HTERT RPE-1 (cell line): ENCODE results near the gene TTC22.

Source experiments
- in situ Hi-C: fragments of 300-500 bp; cut with MboI; formaldehyde crosslinking; loops from 4 replicates; pipeline ENCODE4 v1.14.3; 2020; ENCODE audit warnings: low sequenced_read_pairs

Gene TTC22

DNA sequence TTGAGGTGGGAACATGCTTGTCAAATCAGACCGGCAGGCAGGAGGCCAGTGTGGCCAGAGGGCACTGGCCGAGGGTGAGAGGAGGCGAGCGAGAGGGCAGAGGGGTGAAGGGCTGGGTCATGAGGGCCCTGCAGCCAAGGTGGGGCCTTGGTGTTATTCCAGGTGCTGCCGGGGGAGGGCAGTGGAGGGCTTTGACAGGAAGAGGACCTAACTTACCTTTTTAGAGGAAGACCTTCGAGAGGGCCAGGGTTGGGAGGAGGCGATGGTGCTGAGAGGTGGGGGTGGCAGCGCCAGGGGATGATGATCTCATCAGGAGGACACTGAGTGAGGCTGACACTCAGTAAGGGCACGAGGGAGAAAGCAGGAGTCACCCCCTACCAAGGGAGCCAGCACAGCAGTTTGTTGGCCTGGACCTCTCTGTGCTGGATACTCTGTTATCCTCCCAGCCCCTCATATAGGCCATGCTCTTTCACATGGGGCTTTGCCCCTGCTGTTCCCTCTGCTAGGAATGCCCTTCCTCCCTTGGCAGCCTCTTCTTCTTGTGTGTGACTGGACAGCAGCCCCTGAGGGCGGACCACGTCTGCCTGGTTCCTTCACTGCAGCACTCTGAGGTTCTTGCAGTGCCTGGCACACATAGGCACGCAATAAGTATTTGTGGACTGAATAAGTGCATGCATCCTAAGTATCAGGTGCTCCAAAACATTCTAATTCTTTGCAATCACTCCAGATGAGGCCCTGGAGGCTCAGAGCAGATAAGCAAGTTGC lies 7.5 kb upstream of the TTC22 start:
- in situ Hi-C loops, result no loop called here

DNA sequence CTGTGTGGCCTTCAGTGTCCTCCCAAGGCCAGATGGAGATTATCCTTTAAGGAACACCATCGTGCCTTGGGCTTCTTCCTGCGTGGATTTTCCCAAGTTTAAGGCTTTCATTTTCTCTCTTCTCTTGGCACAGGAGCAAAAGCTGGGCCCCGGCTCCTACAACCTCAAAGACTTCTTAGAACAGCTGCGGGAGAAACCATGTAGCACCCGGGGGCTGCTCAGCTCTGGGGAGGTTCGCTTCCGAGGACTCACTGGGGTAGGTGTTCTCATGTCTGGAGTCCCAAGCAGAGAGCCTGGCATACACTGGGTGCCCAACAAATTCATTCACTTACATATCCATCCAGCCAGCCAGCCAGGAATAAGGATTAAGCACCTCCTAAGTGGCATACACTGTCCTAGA lies 6.6 kb upstream of the TTC22 start:
- in situ Hi-C loops, result no loop called here

DNA sequence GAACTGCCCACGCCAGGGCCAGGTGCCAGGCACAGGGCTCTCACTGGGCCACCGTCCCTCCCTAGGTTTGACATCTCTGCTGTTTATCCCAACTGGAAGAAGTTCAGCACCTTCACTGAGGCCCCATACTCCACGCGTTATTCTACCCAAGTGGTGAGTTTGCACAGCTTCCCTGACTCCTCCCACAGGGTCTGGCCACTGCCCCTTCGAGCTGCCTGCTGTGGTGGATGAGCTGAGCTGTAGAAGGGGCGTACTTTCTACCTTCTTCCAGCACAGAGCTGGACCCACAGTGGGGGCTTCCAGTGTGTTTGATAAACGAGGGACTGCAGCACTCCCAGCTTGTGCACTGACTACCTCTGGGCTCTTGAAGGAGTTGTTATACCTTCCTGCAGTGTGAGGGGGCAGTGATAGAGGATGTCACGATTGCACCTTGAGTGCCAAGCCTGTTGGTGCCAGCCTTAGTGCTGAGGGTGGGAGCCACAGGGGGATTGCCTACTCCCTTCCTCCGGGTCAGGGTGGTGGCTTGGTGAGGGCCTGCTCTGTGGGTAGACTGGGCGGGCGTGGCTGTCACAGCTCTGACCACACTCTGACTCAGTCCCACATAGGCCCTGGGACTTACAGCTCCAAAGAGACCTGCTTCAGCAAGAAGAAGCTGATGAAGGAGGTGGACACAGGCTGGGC lies 5.9 kb upstream of the TTC22 start:
- in situ Hi-C loops, result no loop called here

DNA sequence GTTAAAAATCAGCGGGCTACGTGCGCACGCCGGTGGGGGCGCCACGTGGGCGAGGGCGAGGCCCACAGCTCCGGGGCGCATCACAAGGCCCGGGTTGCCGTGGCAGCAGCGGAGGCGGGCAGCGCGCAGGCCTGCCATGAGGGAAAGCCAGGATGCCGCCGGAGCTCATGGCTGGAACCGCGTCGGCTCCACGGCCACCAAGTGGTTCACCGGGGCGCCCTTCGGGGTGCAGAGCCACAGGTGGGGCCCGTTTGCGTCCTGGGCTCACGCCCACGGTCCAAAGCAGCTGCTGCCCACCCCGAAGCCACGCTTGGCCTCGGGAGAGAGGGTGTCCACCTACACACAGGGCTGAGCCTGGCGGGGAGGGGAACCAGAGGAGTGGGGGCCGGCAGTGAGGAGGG lies 4.9 kb upstream of the TTC22 start:
- in situ Hi-C loops, result no loop called here

DNA sequence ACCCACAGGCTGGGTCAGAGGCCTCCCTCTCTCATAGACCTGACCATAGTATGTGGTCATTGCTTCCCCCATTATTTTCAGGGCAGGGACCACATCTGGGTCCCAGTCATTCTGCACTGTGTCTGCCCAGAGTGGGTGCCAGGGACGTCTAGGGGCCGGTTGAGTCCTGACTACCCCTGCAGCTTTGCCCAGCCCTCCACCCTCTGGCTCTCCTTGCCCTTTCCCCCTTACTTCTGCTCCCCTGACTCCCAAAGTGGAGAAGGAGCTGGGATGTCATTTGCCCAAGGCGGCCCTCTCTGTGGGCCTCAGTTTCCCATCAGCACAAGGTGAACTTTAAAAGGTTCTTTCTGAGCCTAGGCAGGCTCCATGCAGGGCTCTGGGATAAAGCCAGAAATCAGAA lies 4.3 kb upstream of the TTC22 start:
- in situ Hi-C loops, result no loop called here

DNA sequence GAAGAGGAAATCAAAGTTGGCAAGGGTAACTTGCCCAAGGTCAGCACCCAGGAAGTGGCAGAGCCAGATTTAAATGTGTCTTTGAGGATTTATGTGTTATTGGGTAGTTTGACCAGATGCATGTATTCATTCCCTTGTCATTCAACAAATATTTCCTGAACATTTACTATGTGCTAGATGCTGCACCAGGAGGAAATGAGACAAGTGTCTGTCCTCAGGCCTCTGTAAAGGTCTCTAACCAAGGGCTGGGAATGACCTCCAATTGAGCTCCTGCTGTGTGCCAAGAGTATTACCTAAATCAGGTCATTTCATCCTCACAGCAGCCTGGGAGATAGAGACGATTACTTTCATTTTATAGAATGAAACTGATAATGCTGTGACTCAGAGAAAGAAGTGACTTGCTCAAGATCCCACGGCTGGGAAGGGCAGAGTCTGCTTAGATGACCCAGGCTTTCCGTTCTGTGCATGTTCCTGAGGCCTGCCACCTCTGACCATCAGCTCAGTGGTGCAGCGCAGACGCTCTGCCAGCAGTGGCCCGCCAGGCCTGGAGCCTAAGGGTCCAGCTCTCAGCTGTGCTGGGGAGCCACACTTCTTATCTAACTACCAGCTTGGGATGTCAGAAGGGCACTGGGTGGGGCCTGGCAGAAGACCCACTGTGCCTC lies 3.5 kb upstream of the TTC22 start:
- in situ Hi-C loops, result no loop called here

DNA sequence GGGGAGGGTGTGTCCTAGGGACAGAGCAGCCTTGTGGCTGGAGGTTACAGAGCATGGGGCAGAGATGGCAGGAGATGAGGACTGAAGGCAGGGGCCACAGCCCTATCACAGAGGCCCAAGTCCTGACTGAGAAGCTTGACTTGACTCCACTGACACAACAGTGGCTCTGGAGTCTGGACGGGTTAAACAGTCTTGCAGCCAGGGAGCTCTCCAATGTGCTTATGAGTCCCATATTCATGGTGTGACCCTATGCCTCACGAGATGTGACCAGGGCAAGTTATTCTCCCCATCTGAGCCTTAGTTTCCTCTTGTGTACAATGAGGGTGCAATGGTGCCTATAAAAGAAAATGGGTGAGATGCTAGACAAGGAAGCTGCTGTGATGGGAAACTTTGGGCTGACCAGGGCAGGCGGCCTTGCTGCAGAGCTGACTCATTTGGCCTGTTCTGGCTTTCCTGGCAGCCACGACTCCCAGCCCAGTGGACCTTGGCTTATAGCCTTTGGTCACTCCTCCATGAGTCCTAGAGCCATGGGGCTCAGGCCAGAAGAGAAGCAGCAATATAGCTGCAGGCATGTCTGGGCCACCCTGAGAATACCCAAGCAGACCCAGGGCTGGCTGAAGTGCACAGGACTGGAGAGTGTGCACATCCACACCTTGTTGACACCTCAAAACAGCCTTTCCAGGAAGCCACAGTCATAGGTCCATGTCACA lies 2.8 kb upstream of the TTC22 start:
- in situ Hi-C loops, result no loop called here

DNA sequence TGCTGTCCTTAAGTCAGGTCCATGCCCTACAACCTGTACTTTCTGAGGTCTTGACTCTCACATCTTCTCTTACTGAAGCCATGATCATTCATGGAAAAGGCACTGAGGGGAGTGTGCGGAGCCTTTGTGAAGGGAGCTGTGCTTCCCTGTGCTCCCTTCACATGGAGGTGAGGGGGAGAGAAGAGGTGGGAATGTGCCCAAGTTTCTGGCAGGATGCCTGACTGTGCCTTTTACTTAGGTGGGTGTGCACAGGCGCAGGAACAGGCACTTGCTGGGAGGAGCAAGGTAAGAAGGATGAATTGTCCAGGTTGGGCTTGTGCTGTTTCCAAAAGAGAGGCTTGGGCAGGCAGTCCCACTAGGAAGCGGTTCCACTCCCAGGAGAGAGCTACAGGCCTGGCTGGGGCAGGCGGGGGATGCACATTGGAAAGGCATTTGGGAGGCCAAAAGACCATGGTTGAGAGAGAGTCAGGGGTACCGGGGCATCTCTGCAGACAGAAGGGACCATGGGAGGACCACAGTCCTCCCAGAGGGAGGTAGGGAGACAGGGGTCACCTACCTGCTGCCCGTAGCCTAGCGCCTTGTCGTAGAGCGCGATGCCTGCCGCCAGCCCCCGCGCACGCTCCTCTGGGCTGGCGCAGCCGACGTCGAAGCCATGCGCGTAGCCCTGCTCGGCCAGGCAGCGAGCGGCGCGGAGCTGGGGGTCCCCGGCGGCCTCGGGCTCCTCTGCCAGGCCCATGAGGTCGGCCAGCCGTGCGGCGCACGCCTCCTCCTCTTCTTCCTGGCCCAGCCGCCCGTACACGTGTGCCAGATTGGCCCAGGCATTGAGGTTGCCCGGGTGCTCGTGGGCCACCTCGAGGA lies 853 bp downstream of the TTC22 start:
- in situ Hi-C loops, result no loop called here

DNA sequence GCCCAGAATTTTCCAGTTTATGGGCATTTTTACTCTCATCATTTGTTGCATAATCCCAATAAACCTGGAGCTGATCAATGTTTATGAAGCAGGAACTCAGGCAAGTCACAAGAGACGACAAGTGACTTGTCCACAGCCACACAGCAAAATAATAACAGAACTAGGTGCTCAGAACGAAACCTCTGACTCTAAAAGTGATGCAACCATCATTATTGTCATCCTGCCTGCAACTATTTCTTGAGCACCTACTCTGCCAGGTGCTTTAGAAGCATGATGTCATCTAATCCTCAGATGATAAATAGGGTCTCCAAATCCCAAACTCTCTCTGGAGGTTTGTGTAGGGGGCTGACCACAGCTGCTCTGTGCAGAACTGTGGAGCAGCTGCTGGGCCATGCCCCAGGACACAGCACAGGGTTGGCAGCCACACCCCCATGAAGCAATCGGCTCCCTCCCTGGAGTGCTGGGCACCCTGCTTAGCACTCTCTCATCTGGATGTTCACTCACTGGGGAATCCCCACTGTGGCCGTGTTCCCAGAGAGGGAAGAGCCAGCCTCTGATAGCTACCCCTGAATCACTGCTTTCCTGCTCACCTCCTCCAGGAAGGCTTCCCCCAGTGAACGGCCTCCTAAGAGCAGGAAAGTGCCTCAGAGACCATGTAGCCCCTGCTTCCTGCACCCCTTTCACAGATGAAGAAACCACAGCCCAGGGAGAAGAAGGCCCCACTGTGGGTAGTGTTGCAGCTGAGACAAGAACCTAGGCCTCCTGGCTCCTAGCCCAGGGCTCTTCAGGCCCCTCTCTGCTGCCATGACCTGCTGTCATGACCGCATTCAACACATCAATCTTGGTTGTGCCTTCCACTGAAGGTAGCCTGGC lies 2.1 kb downstream of the TTC22 start:
- in situ Hi-C loops, result no loop called here

DNA sequence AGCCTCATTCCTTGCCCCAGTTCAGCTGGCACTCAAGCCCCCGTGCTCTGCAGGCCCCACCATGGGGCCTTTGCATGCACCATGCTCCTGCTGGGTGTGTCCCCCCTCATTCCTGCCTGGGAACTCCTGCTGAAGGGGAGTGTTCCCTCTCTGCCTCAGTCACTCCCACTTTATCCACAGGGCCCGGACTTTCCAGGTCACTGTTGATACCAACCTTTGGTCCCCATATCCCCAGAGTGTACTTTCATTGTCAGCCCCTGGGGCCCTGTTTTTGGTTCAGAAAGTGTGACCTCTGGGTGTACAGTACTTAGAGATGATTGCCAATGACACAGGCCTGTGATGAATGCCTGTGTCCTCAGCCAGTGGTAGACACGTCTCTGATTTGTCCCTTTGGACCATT lies 2.9 kb downstream of the TTC22 start:
- in situ Hi-C loops, result no loop called here

DNA sequence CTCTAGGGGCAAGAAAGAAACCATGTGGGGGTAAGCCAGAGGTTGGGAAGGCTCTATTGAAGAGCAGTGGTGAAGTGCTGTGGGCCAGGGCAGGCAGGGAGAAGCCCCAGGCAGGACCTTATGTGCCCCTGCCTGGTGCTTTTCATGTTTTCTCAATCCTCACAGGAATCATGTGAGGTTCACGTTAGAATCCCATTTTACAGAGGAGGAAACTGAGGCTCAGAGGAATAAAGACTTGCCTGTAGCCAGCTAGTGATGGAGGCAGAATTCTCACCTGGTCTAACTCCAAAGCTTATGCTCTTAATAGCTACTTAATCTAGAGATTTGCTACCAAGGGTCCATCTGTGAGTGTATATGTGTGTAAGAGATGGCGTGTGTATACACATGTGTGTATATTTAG lies 4.2 kb downstream of the TTC22 start:
- in situ Hi-C loops, result no loop called here

DNA sequence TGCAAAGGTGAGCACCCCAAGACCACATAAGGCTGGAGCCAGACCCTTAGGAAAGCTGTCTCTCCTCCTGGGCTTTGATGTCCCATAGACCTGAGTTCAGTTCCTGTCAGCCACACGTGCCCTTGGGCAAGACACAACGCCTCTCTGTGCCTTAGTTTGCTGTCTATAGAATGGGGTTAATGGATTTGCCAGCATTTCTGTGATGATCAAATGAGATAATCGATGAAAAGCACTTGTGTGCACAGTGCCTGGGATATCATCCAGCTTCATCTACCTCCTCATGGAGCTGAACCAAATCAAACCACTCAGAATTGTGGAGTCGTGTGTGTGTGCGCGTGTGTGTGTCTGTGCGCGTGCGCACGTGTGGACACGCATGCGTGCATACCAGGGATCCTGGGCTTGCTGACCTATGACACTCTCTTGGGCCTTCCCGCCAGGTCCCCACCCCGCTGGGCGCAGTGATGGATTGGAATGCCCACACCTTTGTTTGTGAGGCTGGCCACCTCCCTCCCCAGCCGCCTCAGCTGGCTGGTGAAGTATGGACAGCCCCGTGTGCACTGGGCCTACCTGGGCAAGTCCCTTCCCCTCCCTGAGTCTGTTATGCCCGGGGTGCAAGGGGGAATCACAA lies 5.2 kb downstream of the TTC22 start:
- in situ Hi-C loops, result no loop called here

DNA sequence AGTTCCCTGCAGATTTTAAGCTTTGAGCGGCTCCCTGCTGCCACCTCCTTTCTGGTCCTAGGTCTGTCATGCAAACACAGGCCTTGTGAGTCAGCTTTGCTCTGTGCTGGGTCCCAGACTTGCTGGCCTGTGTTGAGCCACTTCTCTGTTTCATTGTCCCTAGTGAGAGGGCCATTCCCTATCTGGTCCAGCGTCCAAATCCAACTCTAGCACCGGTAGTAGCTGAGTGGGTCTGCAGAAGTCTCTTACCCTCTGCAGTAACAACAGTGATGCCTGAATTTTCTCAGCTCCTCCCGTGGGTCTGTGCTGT lies 5.8 kb downstream of the TTC22 start:
- in situ Hi-C loops, result no loop called here

DNA sequence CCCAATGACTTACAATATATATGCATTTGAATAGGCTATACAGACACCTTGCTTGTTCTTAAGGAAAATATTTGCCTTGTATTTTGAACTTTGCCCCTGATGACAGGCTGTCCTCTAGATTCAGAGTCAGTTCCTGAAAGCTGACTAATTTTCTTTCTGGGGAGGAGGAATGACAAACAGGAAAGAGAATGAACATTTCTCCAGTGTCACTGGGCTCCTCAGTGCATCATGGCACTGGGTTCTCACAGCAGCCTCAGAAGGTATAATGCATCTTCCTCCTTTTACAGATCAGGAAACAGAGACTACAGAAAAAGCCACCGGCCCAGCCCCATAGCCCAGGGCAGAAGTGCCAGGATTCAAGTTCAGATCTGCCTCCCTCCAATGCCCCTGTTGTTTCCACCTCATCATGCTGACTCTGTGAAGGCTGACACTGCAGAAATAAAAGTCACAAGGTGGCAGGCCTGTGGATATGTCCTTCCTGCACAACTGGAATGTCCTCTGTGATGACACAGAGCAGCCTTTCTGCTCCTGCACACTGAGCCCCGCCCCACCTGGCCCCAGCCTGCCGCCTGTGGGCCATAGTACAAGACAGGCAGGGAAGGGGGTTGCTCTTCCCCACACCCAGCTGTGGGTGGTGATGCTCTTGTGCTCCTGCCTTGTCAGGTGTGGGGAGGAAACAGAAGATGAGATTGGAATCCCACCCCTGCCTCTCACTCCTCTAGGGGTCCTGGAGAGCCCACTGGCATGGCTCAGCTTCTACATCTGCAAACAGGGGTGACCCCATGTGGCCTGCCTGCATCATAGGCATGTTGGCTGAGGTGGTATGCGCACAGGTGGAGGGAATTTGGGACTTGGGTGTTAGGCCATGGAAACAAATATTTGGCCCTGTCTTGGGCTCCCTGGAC lies 6.4 kb downstream of the TTC22 start:
- in situ Hi-C loops, result no loop called here

DNA sequence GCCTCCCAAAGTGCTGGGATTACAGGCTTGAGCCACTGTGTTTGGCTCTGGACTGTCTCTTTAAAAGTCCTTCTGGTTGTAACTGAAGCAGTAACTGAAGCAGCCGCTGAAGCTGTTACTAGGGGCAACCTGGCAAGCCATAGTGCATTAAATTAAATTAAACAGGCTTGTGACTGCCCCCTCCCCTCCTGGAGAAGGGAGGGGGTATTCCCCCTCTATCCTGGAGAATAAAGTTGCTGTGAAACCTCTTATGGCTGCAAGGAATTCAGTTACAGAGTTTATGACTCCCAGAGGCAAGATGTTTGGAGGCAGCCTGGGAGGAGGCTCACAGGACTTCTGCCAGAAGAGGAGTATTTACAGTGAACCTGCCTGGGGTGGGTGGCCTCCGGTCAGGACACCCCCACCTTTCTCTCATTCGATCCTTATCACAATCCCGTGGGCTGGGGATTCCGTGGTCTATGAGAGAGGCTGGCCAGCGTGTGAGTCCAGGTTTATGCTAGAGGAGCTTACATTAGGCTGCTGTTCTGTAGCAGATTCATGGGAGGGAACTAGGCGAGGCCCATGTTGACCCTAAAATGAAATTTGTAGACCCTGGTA lies 8.3 kb downstream of the TTC22 start:
- in situ Hi-C loops, result no loop called here

DNA sequence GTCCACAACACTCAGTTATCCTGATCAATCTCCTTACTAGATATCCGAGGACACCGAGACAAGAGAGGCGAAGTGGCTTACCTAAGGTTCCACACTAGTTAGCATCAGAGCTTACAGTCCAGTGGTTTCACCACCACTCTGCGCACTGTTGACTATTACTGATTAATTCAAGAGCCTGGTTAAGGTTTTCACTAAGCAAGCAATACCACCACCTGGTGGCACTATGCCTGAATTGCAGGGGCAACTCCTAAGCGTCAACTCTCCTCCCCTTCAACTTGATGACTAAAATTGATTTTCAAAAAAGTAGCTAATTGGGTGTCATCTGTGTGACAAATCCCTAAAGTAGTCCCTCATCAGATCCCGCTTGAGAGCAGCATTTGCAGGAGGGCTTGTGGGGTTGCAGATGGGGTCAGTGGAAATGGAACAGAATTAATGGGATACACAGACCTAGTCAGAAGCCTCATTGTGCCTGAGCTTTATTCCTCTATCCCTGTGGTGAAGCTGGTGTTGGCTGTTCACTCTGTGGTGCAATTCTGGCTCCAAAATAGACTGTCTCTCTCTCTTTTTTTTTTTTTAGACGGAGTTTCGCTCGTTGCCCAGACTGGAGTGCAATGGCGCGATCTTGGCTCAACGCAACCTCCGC lies 9.1 kb downstream of the TTC22 start:
- in situ Hi-C loops, result no loop called here

DNA sequence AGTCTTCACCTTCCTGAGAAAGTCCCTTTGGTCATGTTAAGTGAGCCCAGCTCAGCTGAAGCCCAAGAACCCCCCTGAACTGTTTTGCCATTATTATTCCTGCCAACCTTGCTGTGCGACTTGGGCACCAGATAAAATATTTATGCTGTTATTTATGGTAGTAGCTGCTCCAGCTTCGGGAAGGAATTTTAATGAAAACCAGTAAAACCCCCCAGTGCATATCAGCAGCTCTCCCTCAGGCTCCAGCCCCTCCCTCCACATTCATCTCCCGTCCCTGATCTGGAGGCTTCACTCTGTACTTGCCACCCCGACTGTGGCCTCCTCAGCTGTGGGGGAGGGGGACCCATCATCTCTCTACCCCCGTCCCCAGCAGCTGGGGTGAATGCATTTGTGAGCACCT lies 12.7 kb downstream of the TTC22 start:
- in situ Hi-C loops, result no loop called here

DNA sequence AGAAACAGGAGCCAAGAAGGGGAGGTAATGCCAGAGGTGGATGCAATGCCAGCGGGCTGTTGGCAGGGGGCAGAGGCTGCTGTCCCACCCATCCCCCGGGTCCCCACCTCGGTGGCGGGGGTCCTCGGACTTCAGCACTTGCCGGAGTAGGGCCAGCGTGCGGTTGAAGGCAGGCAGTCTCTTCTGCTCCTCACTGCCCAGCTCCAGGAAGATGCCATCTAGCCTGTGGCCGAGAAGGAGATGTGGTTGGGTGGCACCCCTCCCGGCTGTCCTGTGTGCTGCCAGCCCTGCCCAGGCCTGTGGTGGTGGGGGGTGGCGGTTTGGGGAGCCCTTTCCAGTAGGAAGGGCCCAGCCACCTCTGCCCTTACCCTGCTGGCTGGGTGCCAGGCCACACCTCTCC lies 13.5 kb downstream of the TTC22 start:
- in situ Hi-C loops, result no loop called here
